Suprapubic skin (tissue), 4 donors: ENCODE measurements around the gene SIMC1.

Experiments
- CTCF ChIP-seq, 2 donors: fragments of 200-600 bp in 1 of 2; fragments of 450-650 bp in 1 of 2; sonication (generic) in 1 of 2; IDR thresholded peaks; one replicate each; pipeline ENCODE4 v1.5.1; 2016 to 2019; ENCODE audit warnings: antibody characterized with exemption in 2 of 2, mild to moderate bottlenecking in 1 of 2, moderate library complexity in 1 of 2
- EP300 ChIP-seq: sonication (generic); formaldehyde crosslinking; IDR thresholded peaks from one replicate; pipeline ENCODE4 v1.6.1; 2017; ENCODE audit warnings: antibody characterized with exemption
- POLR2A ChIP-seq, 2 donors: fragments of 450-650 bp; IDR thresholded peaks; one replicate each; pipeline ENCODE4 v1.6.1; 2017; ENCODE audit warnings: antibody characterized with exemption in 2 of 2, mild to moderate bottlenecking in 2 of 2, moderate library complexity in 2 of 2
- POLR2AphosphoS5 ChIP-seq, 3 donors: sonication (generic); formaldehyde crosslinking; IDR thresholded peaks; one replicate each; pipeline ENCODE4 v1.6.1; 2017; ENCODE audit warnings: antibody characterized with exemption in 3 of 3

- no peak for TF ChIP-seq CTCF (IDR thresholded peaks at IDR 0.05)
- no peak for TF ChIP-seq POLR2A (IDR thresholded peaks at IDR 0.05)
- TF ChIP-seq EP300: no peak
- TF ChIP-seq POLR2AphosphoS5 (IDR thresholded peaks at IDR 0.05): no peak
Observed at GRCh38 chr5:176337913-176338312, 99.7 kb downstream of the SIMC1 start.
